OCI-LY3 (cell line): ENCODE results near the gene NKD2.

ENCODE experiments used
- CTCF ChIP-seq: fragments of 200-600, 300-600 bp; sonication (generic); IDR thresholded peaks from 2 replicates; pipeline ENCODE4 v1.5.1; 2014; ENCODE audit warnings: antibody characterized with exemption, low read length, low read depth
- EZH2phosphoT487 ChIP-seq: fragments of 200-600 bp; shearing (Covaris generic); IDR thresholded peaks from 2 replicates; pipeline ENCODE4 v1.6.1; 2018; ENCODE audit warnings: antibody characterized with exemption, mixed run types, low read depth

DNA sequence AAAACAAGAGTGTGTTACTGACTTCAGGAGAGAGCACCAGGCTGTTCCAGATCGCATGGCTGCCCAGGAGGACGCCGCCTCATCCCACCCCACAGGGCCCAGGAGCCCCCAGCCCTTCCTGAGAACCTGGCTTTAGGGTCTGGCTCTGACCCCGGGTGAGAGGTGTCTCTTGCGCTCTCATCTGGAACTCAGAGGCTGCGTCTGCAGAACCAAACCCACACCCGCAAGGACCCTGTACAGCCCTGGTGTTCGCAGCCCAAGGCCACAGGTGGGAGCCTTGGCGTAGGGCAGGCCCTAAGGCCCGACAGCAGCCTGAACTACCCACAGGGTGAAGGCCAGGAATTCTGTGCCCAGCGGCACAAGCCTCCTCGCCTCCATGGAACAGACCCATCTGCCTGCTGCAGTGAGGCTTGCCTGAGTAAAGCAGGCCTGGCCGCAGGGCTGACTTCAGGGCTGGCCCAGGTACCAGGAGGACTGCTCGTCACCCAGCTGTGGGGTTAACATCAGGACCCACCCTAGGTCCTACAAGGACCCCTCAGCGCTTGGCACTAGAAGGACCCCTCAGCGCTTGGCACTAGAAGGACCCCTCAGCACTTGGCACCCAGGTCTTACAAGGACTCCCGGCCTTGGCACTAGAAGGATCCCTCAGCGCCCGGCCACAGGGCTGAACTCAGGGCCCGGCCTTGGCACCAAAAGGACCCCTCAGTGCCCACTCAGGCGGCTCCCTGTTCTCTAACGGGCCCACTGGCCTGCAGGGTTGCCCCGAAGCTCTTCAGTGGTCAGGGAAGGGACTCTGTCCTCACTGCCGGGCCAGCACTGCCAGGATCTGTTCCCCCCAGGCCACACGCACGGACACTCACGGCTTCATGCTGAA, 48.2 kb downstream of the NKD2 start:
- no peak for TF ChIP-seq CTCF
- TF ChIP-seq EZH2phosphoT487, result no peak
